Measurements from ENCODE around the gene TBL1XR1. TPM values are rescaled to one million over a fixed set of nuclear protein-coding genes. Genes with fewer than 3 reads are reported as not detected.

TBL1XR1 gene
- total RNA-seq, 1 experiment from 2014 or later, result 81.0 TPM

- Histone ChIP-seq H3K9me3 (ENCODE audit: low read length) (no peaks in the 10 kb centered on the region), H3K9ac (ENCODE audit: low read length) (no peak overlapping the region), H4K20me1 (ENCODE audit: insufficient read depth, low read depth, low read length) (no peaks in the 10 kb centered on the region), H3K4me2 (ENCODE audit: low read depth, low read length, poor library complexity, severe bottlenecking) (no peak overlapping the region), H3K9me2 (replicated peaks; ENCODE audit: insufficient read depth, low read length) (no peaks in the 10 kb centered on the region), H3K4me1 (ENCODE audit: low read length) (peaks cover 42% of the 10 kb centered on the region), H3K36me3 (ENCODE audit: insufficient read depth, low read length) (no peaks in the 10 kb centered on the region), H2AFZ (ENCODE audit: low read length) (no peak overlapping the region), H3K79me2 (ENCODE audit: low read length) (peaks cover 99% of the 10 kb centered on the region), H3K4me3 (ENCODE audit: low read length) (no peak overlapping the region), H3K27me3 (ENCODE audit: low read length) (no peaks in the 10 kb centered on the region), H3K27ac (ENCODE audit: low read length) (no peak overlapping the region)
- DNase-seq, result no peak
Measured at GRCh38 chr3:177104299-177104992, 92.8 kb downstream of the TBL1XR1 start.

- H3K79me2 ChIP-seq (ENCODE audit: low read length), result peaks cover 98% of the 10 kb centered on the region
- DNase-seq, result no peak
- H3K9me3 ChIP-seq (ENCODE audit: low read length), result no peaks in the 10 kb centered on the region
- no peak overlapping the region for H3K4me3 ChIP-seq (ENCODE audit: low read length)
- no peaks in the 10 kb centered on the region for H3K27me3 ChIP-seq (ENCODE audit: low read length)
- no peak overlapping the region for H3K4me2 ChIP-seq (ENCODE audit: low read depth, low read length, poor library complexity, severe bottlenecking)
- H3K9me2 ChIP-seq (replicated peaks; ENCODE audit: insufficient read depth, low read length), result no peaks in the 10 kb centered on the region
- peaks cover 24% of the 10 kb centered on the region for H3K4me1 ChIP-seq (ENCODE audit: low read length)
- no peak overlapping the region for H3K9ac ChIP-seq (ENCODE audit: low read length)
- H3K36me3 ChIP-seq (ENCODE audit: insufficient read depth, low read length), result no peaks in the 10 kb centered on the region
- no peaks in the 10 kb centered on the region for H4K20me1 ChIP-seq (ENCODE audit: insufficient read depth, low read depth, low read length)
- no peak overlapping the region for H2AFZ ChIP-seq (ENCODE audit: low read length)
- no peak overlapping the region for H3K27ac ChIP-seq (ENCODE audit: low read length)
Measured at GRCh38 chr3:177102553-177102952, 94.7 kb downstream of the TBL1XR1 start.

- Histone ChIP-seq H3K4me3 (ENCODE audit: low read length) (no peak overlapping the region), H3K79me2 (ENCODE audit: low read length) (peaks cover 97% of the 10 kb centered on the region), H3K27ac (ENCODE audit: low read length) (no peak overlapping the region), H3K4me1 (ENCODE audit: low read length) (no peaks in the 10 kb centered on the region), H3K9me3 (ENCODE audit: low read length) (no peaks in the 10 kb centered on the region; the same call in 1 of the 2 replicates), H3K36me3 (ENCODE audit: insufficient read depth, low read length) (peaks cover 12% of the 10 kb centered on the region), H3K9ac (ENCODE audit: low read length) (no peak overlapping the region), H4K20me1 (ENCODE audit: insufficient read depth, low read depth, low read length) (no peaks in the 10 kb centered on the region), H3K9me2 (replicated peaks; ENCODE audit: insufficient read depth, low read length) (no peaks in the 10 kb centered on the region), H3K4me2 (ENCODE audit: low read depth, low read length, poor library complexity, severe bottlenecking) (no peak overlapping the region), H3K27me3 (ENCODE audit: low read length) (no peaks in the 10 kb centered on the region), H2AFZ (ENCODE audit: low read length) (no peak overlapping the region)
- DNase-seq, result no peak
Measured at GRCh38 chr3:177098551-177098950, 98.7 kb downstream of the TBL1XR1 start.

- Histone ChIP-seq H3K9me3 (ENCODE audit: low read length) (no peaks in the 10 kb centered on the region; the same call in 1 of the 2 replicates), H3K4me1 (ENCODE audit: low read length) (no peaks in the 10 kb centered on the region), H2AFZ (ENCODE audit: low read length) (no peak overlapping the region), H3K9ac (ENCODE audit: low read length) (no peak overlapping the region), H3K27ac (ENCODE audit: low read length) (no peak overlapping the region), H3K4me2 (ENCODE audit: low read depth, low read length, poor library complexity, severe bottlenecking) (no peak overlapping the region), H3K79me2 (ENCODE audit: low read length) (peaks cover 97% of the 10 kb centered on the region), H3K36me3 (ENCODE audit: insufficient read depth, low read length) (peaks cover 12% of the 10 kb centered on the region), H4K20me1 (ENCODE audit: insufficient read depth, low read depth, low read length) (no peaks in the 10 kb centered on the region), H3K4me3 (ENCODE audit: low read length) (no peak overlapping the region), H3K27me3 (ENCODE audit: low read length) (no peaks in the 10 kb centered on the region), H3K9me2 (replicated peaks; ENCODE audit: insufficient read depth, low read length) (no peaks in the 10 kb centered on the region)
- DNase-seq, result no peak
Measured at GRCh38 chr3:177096615-177097014, 100.7 kb downstream of the TBL1XR1 start.

GRCh38 chr3:177093966-177094365 lies 103.3 kb downstream of the TBL1XR1 start:
- H3K27me3 ChIP-seq (ENCODE audit: low read length), result no peaks in the 10 kb centered on the region
- H3K27ac ChIP-seq (ENCODE audit: low read length), result no peak overlapping the region
- no peak for DNase-seq
- H3K79me2 ChIP-seq (ENCODE audit: low read length), result peaks cover 93% of the 10 kb centered on the region
- H3K9ac ChIP-seq (ENCODE audit: low read length), result no peak overlapping the region
- no peak overlapping the region for H3K4me2 ChIP-seq (ENCODE audit: low read depth, low read length, poor library complexity, severe bottlenecking)
- H3K4me1 ChIP-seq (ENCODE audit: low read length), result peaks cover 19% of the 10 kb centered on the region
- H3K36me3 ChIP-seq (ENCODE audit: insufficient read depth, low read length), result peaks cover 12% of the 10 kb centered on the region
- H2AFZ ChIP-seq (ENCODE audit: low read length), result no peak overlapping the region
- no peaks in the 10 kb centered on the region for H3K9me2 ChIP-seq (replicated peaks; ENCODE audit: insufficient read depth, low read length)
- no peaks in the 10 kb centered on the region; the same call in 1 of the 2 replicates for H3K9me3 ChIP-seq (ENCODE audit: low read length)
- no peaks in the 10 kb centered on the region for H4K20me1 ChIP-seq (ENCODE audit: insufficient read depth, low read depth, low read length)
- no peak overlapping the region for H3K4me3 ChIP-seq (ENCODE audit: low read length)

GRCh38 chr3:177089901-177090300 lies 107.4 kb downstream of the TBL1XR1 start:
- Histone ChIP-seq H3K27ac (ENCODE audit: low read length) (peak overlapping the region; percentile 37; the same call in 1 of the 2 replicates), H3K9me2 (replicated peaks; ENCODE audit: insufficient read depth, low read length) (no peaks in the 10 kb centered on the region), H3K9ac (ENCODE audit: low read length) (no peak overlapping the region), H3K9me3 (ENCODE audit: low read length) (no peaks in the 10 kb centered on the region; the same call in 1 of the 2 replicates), H3K36me3 (ENCODE audit: insufficient read depth, low read length) (0 out of 2 replicates have a peak, but pooled peaks cover 6% of the 10 kb centered on the region), H4K20me1 (ENCODE audit: insufficient read depth, low read depth, low read length) (no peaks in the 10 kb centered on the region), H3K4me3 (ENCODE audit: low read length) (no peak overlapping the region), H3K4me2 (ENCODE audit: low read depth, low read length, poor library complexity, severe bottlenecking) (no peak overlapping the region), H2AFZ (ENCODE audit: low read length) (no peak overlapping the region), H3K79me2 (ENCODE audit: low read length) (peaks cover 96% of the 10 kb centered on the region), H3K27me3 (ENCODE audit: low read length) (no peaks in the 10 kb centered on the region), H3K4me1 (ENCODE audit: low read length) (peaks cover 50% of the 10 kb centered on the region)
- DNase-seq, result no peak

GRCh38 chr3:177089110-177089509 lies 108.2 kb downstream of the TBL1XR1 start:
- no peak overlapping the region for H3K4me2 ChIP-seq (ENCODE audit: low read depth, low read length, poor library complexity, severe bottlenecking)
- H4K20me1 ChIP-seq (ENCODE audit: insufficient read depth, low read depth, low read length), result no peaks in the 10 kb centered on the region

GRCh38 chr3:177085794-177086193 lies 111.5 kb downstream of the TBL1XR1 start:
- Histone ChIP-seq H4K20me1 (ENCODE audit: insufficient read depth, low read depth, low read length) (no peaks in the 10 kb centered on the region), H3K4me1 (ENCODE audit: low read length) (peaks cover 50% of the 10 kb centered on the region), H3K4me3 (ENCODE audit: low read length) (no peak overlapping the region), H2AFZ (ENCODE audit: low read length) (no peak overlapping the region), H3K27me3 (ENCODE audit: low read length) (no peaks in the 10 kb centered on the region), H3K9ac (ENCODE audit: low read length) (no peak overlapping the region), H3K27ac (ENCODE audit: low read length) (no peak overlapping the region), H3K79me2 (ENCODE audit: low read length) (peaks cover 91% of the 10 kb centered on the region), H3K4me2 (ENCODE audit: low read depth, low read length, poor library complexity, severe bottlenecking) (no peak overlapping the region), H3K36me3 (ENCODE audit: insufficient read depth, low read length) (no peaks in the 10 kb centered on the region), H3K9me2 (replicated peaks; ENCODE audit: insufficient read depth, low read length) (no peaks in the 10 kb centered on the region), H3K9me3 (ENCODE audit: low read length) (no peaks in the 10 kb centered on the region)
- DNase-seq, result no peak

More at GRCh38 chr3:177089110-177089509, 108.2 kb downstream of the TBL1XR1 start:
- H3K4me3 ChIP-seq (ENCODE audit: low read length), result no peak overlapping the region
- no peak overlapping the region for H3K27ac ChIP-seq (ENCODE audit: low read length)
- no peak overlapping the region for H2AFZ ChIP-seq (ENCODE audit: low read length)
- peaks cover 96% of the 10 kb centered on the region for H3K79me2 ChIP-seq (ENCODE audit: low read length)
- no peak for DNase-seq
- no peaks in the 10 kb centered on the region for H3K9me3 ChIP-seq (ENCODE audit: low read length)
- H3K36me3 ChIP-seq (ENCODE audit: insufficient read depth, low read length), result no peaks in the 10 kb centered on the region
- no peaks in the 10 kb centered on the region for H3K9me2 ChIP-seq (replicated peaks; ENCODE audit: insufficient read depth, low read length)
- no peak overlapping the region for H3K9ac ChIP-seq (ENCODE audit: low read length)
- peaks cover 50% of the 10 kb centered on the region for H3K4me1 ChIP-seq (ENCODE audit: low read length)
- H3K27me3 ChIP-seq (ENCODE audit: low read length), result no peaks in the 10 kb centered on the region
